ENCODE data around the gene TSLP.

DNA sequence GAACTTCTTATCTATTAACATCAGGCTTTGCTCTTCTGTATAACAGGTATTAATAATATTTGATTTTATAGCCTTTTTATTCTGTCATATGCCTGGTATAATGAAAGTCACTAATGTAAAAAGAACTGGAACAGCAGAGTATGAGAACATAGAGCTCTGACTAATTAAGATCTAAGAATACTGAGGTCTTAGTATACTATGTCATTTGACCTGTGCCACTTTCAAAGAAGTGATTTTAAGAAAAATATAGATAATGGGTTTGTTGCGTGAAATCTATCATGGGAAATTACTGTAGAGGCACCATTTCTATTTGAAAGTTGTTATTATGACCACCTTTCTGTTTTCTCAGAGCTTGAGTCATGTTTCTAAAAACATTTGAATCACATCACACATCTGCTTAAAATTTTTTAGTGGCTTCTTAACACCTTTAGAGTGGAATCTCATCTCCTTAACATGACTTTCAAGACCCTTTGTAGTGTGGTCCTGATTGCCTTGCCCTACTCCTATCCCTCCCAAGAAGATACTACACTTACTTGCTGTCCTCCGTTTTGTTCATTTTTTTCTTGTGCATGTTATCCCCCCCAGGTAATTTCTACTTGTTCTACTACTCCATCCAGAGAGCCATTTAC is 34.9 kb downstream of the TSLP start:
- TF ChIP-seq RAD21 (IDR thresholded peaks at IDR 0.05; ENCODE audit: low read length) (no peak), MEF2A (IDR thresholded peaks at IDR 0.05; ENCODE audit: borderline replicate concordance, low read depth) (no peak), TCF12 (IDR thresholded peaks at IDR 0.05) (no peak), RXRA (IDR thresholded peaks at IDR 0.05; ENCODE audit: borderline replicate concordance, low read depth) (no peak), EP300 (IDR thresholded peaks at IDR 0.05; ENCODE audit: borderline replicate concordance in 1 of 2, low read depth in 1 of 2, low read length in 1 of 2) (no peak), SIN3A (IDR thresholded peaks at IDR 0.05; ENCODE audit: borderline replicate concordance, low read depth, low read length) (no peak)
- TF ChIP-seq, protein P1, sequence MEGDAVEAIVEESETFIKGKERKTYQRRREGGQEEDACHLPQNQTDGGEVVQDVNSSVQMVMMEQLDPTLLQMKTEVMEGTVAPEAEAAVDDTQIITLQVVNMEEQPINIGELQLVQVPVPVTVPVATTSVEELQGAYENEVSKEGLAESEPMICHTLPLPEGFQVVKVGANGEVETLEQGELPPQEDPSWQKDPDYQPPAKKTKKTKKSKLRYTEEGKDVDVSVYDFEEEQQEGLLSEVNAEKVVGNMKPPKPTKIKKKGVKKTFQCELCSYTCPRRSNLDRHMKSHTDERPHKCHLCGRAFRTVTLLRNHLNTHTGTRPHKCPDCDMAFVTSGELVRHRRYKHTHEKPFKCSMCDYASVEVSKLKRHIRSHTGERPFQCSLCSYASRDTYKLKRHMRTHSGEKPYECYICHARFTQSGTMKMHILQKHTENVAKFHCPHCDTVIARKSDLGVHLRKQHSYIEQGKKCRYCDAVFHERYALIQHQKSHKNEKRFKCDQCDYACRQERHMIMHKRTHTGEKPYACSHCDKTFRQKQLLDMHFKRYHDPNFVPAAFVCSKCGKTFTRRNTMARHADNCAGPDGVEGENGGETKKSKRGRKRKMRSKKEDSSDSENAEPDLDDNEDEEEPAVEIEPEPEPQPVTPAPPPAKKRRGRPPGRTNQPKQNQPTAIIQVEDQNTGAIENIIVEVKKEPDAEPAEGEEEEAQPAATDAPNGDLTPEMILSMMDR (IDR thresholded peaks at IDR 0.05) = no peak
- TF ChIP-seq, protein P2, sequence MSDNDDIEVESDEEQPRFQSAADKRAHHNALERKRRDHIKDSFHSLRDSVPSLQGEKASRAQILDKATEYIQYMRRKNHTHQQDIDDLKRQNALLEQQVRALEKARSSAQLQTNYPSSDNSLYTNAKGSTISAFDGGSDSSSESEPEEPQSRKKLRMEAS (IDR thresholded peaks at IDR 0.05; ENCODE audit: low read depth) = no peak
- TF ChIP-seq, protein P3, sequence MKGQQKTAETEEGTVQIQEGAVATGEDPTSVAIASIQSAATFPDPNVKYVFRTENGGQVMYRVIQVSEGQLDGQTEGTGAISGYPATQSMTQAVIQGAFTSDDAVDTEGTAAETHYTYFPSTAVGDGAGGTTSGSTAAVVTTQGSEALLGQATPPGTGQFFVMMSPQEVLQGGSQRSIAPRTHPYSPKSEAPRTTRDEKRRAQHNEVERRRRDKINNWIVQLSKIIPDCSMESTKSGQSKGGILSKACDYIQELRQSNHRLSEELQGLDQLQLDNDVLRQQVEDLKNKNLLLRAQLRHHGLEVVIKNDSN (IDR thresholded peaks at IDR 0.05; ENCODE audit: borderline replicate concordance, low read depth) = no peak

Measured in SK-N-SH (cell line).